SK-N-SH (cell line): ENCODE results near the gene SOX10. TPM values are rescaled to one million over a fixed set of nuclear protein-coding genes. Genes with fewer than 3 reads are reported as not detected.

Source experiments
- CTCF ChIA-PET: fragments of 300-600, 350-600 bp; formaldehyde crosslinking; extraction: SDS; loops from one replicate; lab custom pipeline; 2021; lab: Yijun Ruan, JAX
- POLR2A ChIA-PET: fragments of 350-600 bp; sonication (Branson Sonifier 250); formaldehyde crosslinking; extraction: SDS; loops from one replicate; lab custom pipeline; 2020; ENCODE audit warnings: antibody characterized with exemption, inconsistent platforms; lab: Yijun Ruan, JAX
- DNase-seq: peaks from one replicate; pipeline ENCODE4 v3.0.0; 2012
- H2AFZ ChIP-seq: fragments of 200-600 bp; sonication (generic); 2 replicates; pipeline ENCODE4 v1.8.1; 2016; ENCODE audit warnings: antibody characterized with exemption, mild to moderate bottlenecking, low read depth
- H3F3A ChIP-seq: fragments of 200-600 bp; sonication (generic); replicated peaks from 2 replicates; pipeline ENCODE3; 2016; ENCODE audit warnings: antibody characterized with exemption, mild to moderate bottlenecking; ENCODE audit not compliant: insufficient read depth
- H3K27ac ChIP-seq, 2 experiments: fragments of 200-500 bp in 1 of 2; fragments of 200-600 bp in 1 of 2; sonication (Bioruptor generic) in 1 of 2; sonication (generic), shearing (Covaris generic) in 1 of 2; 2 replicates each; pipeline versions ENCODE4 v1.5.1 to v1.6.1; 2014 to 2016; ENCODE audit warnings: low read depth in 2 of 2, inconsistent platforms in 1 of 2, low read length in 1 of 2, mild to moderate bottlenecking in 1 of 2, mixed read lengths in 1 of 2
- H3K27me3 ChIP-seq: fragments of 200-600 bp; sonication (generic), shearing (Covaris generic); 2 replicates; pipeline ENCODE4 v1.6.1; 2016; ENCODE audit warnings: mixed run types; ENCODE audit not compliant: insufficient read depth
- H3K36me3 ChIP-seq, 2 experiments: fragments of 200-500 bp in 1 of 2; fragments of 200-600 bp in 1 of 2; sonication (Bioruptor generic) in 1 of 2; sonication (generic) in 1 of 2; replicated peaks in 1 of 2; 2 replicates each; pipeline versions ENCODE3 to v1.5.1; 2014 to 2016; ENCODE audit warnings: low read length in 1 of 2, mild to moderate bottlenecking in 1 of 2; ENCODE audit not compliant: insufficient read depth in 2 of 2, control insufficient read depth in 1 of 2
- H3K4me1 ChIP-seq, 2 experiments: fragments of 200-500 bp in 1 of 2; fragments of 200-600 bp in 1 of 2; sonication (Bioruptor generic) in 1 of 2; sonication (generic), shearing (Covaris generic) in 1 of 2; 2 replicates each; pipeline versions ENCODE4 v1.5.1 to v1.6.1; 2014 to 2016; ENCODE audit warnings: low read depth in 1 of 2, low read length in 1 of 2, mixed run types in 1 of 2; ENCODE audit not compliant: insufficient read depth in 2 of 2, control insufficient read depth in 1 of 2
- H3K4me2 ChIP-seq: fragments of 200-600 bp; sonication (generic), shearing (Covaris generic); 2 replicates; pipeline ENCODE4 v1.6.1; 2017; ENCODE audit warnings: mixed run types
- H3K4me3 ChIP-seq, 2 experiments: fragments of 200-500 bp in 1 of 2; fragments of 200-600 bp in 1 of 2; sonication (Bioruptor generic) in 1 of 2; sonication (generic), shearing (Covaris generic) in 1 of 2; 2 replicates each; pipeline versions ENCODE4 v1.5.1 to v1.8.1; 2014 to 2016; ENCODE audit warnings: low read depth in 2 of 2, inconsistent platforms in 1 of 2, low read length in 1 of 2, mild to moderate bottlenecking in 1 of 2, mixed read lengths in 1 of 2, moderate library complexity in 1 of 2
- H3K79me2 ChIP-seq: fragments of 200-600 bp; sonication (generic); 2 replicates; pipeline ENCODE4 v1.8.1; 2017; ENCODE audit warnings: mild to moderate bottlenecking; ENCODE audit not compliant: insufficient read depth
- H3K9ac ChIP-seq: fragments of 200-600 bp; sonication (generic); 2 replicates; pipeline ENCODE4 v1.6.1; 2017; ENCODE audit warnings: mixed run types
- H3K9me2 ChIP-seq: fragments of 200-600 bp; sonication (generic); 2 replicates; pipeline ENCODE4 v1.6.1; 2017; ENCODE audit warnings: mixed run types
- H3K9me3 ChIP-seq: fragments of 200-600 bp; sonication (generic); 2 replicates; pipeline ENCODE4 v1.6.1; 2017; ENCODE audit warnings: mixed run types, mild to moderate bottlenecking, moderate library complexity
- H4K20me1 ChIP-seq: fragments of 200-600 bp; sonication (generic); 2 replicates; pipeline ENCODE4 v1.6.1; 2017; ENCODE audit warnings: mild to moderate bottlenecking, mixed run types; ENCODE audit not compliant: insufficient read depth
- EZH2phosphoT487 ChIP-seq: fragments of 200-600 bp; sonication (generic); IDR thresholded peaks from 2 replicates; pipeline ENCODE4 v1.6.1; 2017; ENCODE audit warnings: low read depth, mixed run types, mild to moderate bottlenecking, antibody characterized with exemption, moderate library complexity, borderline replicate concordance
- FOXJ3 ChIP-seq: sonication (generic); formaldehyde crosslinking; IDR thresholded peaks from 2 replicates; pipeline ENCODE4 v1.5.1; 2020; ENCODE audit warnings: mild to moderate bottlenecking, missing genetic modification reagents
- PBX3 ChIP-seq: IDR thresholded peaks from 2 replicates; pipeline ENCODE4; 2012
- SMC3 ChIP-seq: IDR thresholded peaks from 2 replicates; pipeline ENCODE4 v1.6.1; 2012; ENCODE audit warnings: low read depth, low read length, improper control_type of control experiment
- TAF1 ChIP-seq: IDR thresholded peaks from 2 replicates; pipeline ENCODE4 v1.6.1; 2012; ENCODE audit warnings: low read depth, mild to moderate bottlenecking, low read length, moderate library complexity, borderline replicate concordance
- TCF12 ChIP-seq: IDR thresholded peaks from 2 replicates; pipeline ENCODE4 v1.4.0; 2012
- WGBS: methylation state at CpG from one replicate; pipeline ENCODE4 v1.1.6; 2017; ENCODE audit warnings: low lambda C conversion rate; 5-methylcytosine and 5-hydroxymethylcytosine counted together
- polyA plus RNA-seq, 3 experiments: library from polyadenylated mRNA; depleted of rRNA; stranded (reverse); fragments of >200 nt; gene quantifications; 2 replicates each; pipeline ENCODE4 v1.2.3, GENCODE V29; 2012
- TF ChIP-seq, protein P1 (sequence below): fragments of 200-600 bp; sonication (generic); IDR thresholded peaks from 2 replicates; pipeline ENCODE4 v1.6.1; 2017; ENCODE audit warnings: antibody characterized with exemption, mild to moderate bottlenecking, moderate library complexity
- TF ChIP-seq, protein P2 (sequence below): IDR thresholded peaks from 2 replicates; pipeline ENCODE4 v1.6.1; 2012; ENCODE audit warnings: mild to moderate bottlenecking, low read depth, low read length, moderate library complexity
- TF ChIP-seq, protein P3 (sequence below): IDR thresholded peaks from 2 replicates; pipeline ENCODE4 v1.4.0; 2012; ENCODE audit warnings: low read depth, borderline replicate concordance

SOX10 gene
- not detected in 2 replicates for polyA plus RNA-seq (2012; rRNA removed)
- not detected in 2 replicates for polyA plus RNA-seq (2012; cell fraction: cytosol; rRNA removed)
- polyA plus RNA-seq (2012; cell fraction: nucleus; rRNA removed), result not detected in 2 replicates

- Histone ChIP-seq H3F3A (no peaks in the 10 kb centered on the region), H3K4me1 (no peaks in the 10 kb centered on the region), H3K36me3 (no peaks in the 10 kb centered on the region), H2AFZ (no peak within 1 kb of the TSS), H3K79me2 (no peaks in the 10 kb centered on the region), H3K27me3 (no peaks in the 10 kb centered on the region), H3K27ac (no peak within 1 kb of the TSS), H3K9me3 (no peaks in the 10 kb centered on the region), H3K9ac (no peak within 1 kb of the TSS), H3K4me2 (no peak within 1 kb of the TSS), H4K20me1 (no peaks in the 10 kb centered on the region), H3K4me3 (no peak within 1 kb of the TSS), H3K9me2 (no peaks in the 10 kb centered on the region)
- TF ChIP-seq SMC3, result no peak
- no peak for TF ChIP-seq EZH2phosphoT487
- TF ChIP-seq, protein P1, sequence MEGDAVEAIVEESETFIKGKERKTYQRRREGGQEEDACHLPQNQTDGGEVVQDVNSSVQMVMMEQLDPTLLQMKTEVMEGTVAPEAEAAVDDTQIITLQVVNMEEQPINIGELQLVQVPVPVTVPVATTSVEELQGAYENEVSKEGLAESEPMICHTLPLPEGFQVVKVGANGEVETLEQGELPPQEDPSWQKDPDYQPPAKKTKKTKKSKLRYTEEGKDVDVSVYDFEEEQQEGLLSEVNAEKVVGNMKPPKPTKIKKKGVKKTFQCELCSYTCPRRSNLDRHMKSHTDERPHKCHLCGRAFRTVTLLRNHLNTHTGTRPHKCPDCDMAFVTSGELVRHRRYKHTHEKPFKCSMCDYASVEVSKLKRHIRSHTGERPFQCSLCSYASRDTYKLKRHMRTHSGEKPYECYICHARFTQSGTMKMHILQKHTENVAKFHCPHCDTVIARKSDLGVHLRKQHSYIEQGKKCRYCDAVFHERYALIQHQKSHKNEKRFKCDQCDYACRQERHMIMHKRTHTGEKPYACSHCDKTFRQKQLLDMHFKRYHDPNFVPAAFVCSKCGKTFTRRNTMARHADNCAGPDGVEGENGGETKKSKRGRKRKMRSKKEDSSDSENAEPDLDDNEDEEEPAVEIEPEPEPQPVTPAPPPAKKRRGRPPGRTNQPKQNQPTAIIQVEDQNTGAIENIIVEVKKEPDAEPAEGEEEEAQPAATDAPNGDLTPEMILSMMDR, result no peak
- no peak for TF ChIP-seq FOXJ3 (CRISPR knock-in tag)
- no peak for TF ChIP-seq TAF1
- TF ChIP-seq, protein P2, sequence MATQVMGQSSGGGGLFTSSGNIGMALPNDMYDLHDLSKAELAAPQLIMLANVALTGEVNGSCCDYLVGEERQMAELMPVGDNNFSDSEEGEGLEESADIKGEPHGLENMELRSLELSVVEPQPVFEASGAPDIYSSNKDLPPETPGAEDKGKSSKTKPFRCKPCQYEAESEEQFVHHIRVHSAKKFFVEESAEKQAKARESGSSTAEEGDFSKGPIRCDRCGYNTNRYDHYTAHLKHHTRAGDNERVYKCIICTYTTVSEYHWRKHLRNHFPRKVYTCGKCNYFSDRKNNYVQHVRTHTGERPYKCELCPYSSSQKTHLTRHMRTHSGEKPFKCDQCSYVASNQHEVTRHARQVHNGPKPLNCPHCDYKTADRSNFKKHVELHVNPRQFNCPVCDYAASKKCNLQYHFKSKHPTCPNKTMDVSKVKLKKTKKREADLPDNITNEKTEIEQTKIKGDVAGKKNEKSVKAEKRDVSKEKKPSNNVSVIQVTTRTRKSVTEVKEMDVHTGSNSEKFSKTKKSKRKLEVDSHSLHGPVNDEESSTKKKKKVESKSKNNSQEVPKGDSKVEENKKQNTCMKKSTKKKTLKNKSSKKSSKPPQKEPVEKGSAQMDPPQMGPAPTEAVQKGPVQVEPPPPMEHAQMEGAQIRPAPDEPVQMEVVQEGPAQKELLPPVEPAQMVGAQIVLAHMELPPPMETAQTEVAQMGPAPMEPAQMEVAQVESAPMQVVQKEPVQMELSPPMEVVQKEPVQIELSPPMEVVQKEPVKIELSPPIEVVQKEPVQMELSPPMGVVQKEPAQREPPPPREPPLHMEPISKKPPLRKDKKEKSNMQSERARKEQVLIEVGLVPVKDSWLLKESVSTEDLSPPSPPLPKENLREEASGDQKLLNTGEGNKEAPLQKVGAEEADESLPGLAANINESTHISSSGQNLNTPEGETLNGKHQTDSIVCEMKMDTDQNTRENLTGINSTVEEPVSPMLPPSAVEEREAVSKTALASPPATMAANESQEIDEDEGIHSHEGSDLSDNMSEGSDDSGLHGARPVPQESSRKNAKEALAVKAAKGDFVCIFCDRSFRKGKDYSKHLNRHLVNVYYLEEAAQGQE, result no peak
- TF ChIP-seq TCF12, result no peak
- TF ChIP-seq, protein P3, sequence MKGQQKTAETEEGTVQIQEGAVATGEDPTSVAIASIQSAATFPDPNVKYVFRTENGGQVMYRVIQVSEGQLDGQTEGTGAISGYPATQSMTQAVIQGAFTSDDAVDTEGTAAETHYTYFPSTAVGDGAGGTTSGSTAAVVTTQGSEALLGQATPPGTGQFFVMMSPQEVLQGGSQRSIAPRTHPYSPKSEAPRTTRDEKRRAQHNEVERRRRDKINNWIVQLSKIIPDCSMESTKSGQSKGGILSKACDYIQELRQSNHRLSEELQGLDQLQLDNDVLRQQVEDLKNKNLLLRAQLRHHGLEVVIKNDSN, result no peak
- no peak for TF ChIP-seq PBX3
- ChIA-PET POLR2A (interaction anchor here (0.5 kb wide), 1 partner anchor 13 kb away, joined by 3 read pairs; no protein-coding TSS in a partner anchor), CTCF (interaction anchor here (1.1 kb wide), 1 partner anchor 11 kb away, joined by 3 read pairs; no protein-coding TSS in a partner anchor)
- 90% methylated on average over 18 of the region's 42 CpGs for WGBS
- no peak for DNase-seq
These were observed at the start of gene SOX10 for GRCh38 chr22:37983860-37984791. Gene SOX10 (minus strand): TSS chr22:37984555. CDS start chr22:37983784, 771 bp downstream.
